ENCODE measurements around the gene UBA5.

UBA5 gene

GRCh38 chr3:132654190-132654589, 5.9 kb upstream of the UBA5 start:
- no peak for DNase-seq (ENCODE audit: low read depth in 2 of 2)

DNA sequence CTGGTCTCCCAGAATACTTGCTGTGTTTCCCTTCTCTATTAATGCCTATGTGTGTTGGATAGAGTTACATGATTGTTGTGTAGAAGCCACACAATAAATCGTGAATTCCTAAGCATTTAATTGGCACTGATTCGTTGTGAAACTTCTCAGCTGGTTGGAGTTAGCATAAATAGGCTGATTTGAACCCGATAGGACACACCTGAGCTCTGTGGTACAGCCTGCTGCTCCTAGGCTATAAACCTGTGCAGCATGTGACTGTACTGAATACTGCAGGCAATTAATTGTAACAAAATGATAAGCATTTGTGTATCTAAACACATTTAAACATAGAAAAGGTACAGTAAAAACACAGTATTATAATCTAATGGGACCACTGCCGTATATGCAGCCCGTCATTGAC, 5.4 kb upstream of the UBA5 start:
- DNase-seq (ENCODE audit: low read depth in 2 of 2) = no peak

DNA sequence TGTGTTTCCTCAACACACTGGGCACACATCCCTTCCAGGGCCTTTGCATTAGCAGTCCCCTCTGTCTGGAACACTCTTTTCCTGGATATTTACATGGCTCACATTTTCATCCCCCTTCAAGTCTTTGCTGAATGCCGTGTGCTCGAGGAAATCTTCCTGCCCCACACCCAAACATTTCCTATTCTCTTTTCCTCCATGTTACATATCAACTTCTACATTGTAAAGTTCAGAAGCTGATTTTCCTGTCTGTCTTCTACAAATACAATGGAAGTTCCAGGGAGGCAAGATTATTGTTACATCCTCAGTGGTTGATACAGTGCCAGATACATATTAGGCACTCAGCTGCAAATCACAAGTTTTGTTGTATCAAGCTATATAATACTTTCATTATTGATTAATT, 4.7 kb upstream of the UBA5 start:
- DNase-seq (ENCODE audit: low read depth in 2 of 2) = no peak

GRCh38 chr3:132657869-132658747, 2.0 kb upstream of the UBA5 start:
- DNase-seq (ENCODE audit: low read depth in 2 of 2) = no peak

DNA sequence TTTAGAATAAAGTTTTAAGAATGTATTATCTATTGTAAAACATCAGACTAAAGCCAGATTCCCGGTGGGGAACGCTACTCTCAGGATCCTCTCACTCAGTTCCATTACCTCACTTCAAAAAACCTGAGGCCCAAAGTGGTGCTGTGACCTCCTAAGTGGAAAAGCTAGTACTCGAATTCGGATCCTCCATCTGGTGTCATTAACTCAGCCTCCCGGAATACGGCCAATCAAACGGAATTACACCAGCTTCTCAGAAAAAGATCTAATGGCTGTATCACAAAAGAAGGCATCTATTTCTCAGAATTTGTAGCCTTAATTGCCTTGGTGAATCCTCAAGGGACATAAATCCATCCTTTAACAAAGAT, 1.1 kb upstream of the UBA5 start:
- no peak for DNase-seq (ENCODE audit: low read depth in 2 of 2)

GRCh38 chr3:132659365-132660051, 621 bp upstream of the UBA5 start, which contains the start of gene ACAD11:
ACAD11 (minus strand) TSS chr3:132659809; CDS start chr3:132659751, 58 bp downstream.
- peak in 1 of 2 donors; percentile 4 for DNase-seq (ENCODE audit: low read depth in 2 of 2)

DNA sequence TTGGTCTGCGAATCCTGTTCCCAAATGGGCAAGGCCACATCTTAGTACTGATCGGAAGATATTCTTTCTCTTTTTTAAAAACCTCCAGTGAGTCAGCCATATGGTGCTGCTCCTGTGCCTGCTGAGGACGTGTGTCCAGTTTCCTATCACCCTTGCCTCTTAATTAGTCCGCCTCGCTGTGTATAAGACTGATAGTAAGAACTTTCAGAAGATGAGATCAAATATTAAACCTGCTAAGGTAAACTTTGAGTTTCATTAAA, 612 bp downstream of the UBA5 start:
- DNase-seq (ENCODE audit: low read depth in 2 of 2) = no peak

GRCh38 chr3:132661101-132661500, 972 bp downstream of the UBA5 start:
- no peak for DNase-seq (ENCODE audit: low read depth in 2 of 2)

DNA sequence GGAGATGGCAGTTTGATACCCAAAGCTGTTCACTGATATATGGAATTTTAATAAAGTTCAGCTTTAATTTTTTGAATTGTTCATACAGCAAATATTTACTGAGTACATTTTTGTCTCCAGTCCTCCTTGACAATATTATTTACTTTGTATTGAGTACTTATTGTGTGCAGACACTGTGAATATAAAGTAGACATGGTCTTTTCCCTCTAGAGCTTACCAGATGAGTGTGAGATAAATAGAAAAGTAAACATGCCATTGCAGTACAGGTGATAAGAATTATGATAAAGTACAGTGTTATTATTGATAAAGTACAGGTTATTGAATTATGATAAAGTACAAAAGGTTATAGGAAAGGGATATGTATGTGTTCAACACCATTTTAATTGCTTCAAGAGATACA, 2.1 kb downstream of the UBA5 start:
- no peak for DNase-seq (ENCODE audit: low read depth in 2 of 2)

DNA sequence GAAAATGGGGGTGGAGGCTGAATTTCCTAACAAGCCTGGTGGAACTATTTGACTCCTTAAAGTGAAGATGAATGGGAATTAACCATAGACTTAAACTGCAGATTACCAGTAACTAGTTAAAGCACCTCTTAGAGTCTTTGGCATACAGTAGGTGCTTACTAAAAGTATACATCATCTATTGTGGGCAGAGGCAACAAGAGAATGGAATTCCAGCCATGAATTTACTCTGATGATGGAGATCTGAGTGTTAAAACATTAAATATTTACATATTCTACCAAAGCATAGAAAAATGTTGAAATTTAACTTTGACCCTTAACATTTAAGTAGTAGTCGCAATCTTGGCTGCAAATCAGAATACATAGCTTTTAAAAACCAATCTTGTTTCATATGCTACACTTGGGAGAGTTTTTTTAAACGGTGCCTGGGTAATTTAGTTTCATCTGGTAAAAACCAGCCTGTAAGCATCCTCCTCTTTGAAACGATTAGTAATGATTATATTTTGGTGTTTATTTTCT, 5.2 kb downstream of the UBA5 start:
- no peak for DNase-seq (ENCODE audit: low read depth in 2 of 2)

GRCh38 chr3:132669256-132669777, 9.2 kb downstream of the UBA5 start:
- DNase-seq (ENCODE audit: low read depth in 2 of 2) = no peak

DNA sequence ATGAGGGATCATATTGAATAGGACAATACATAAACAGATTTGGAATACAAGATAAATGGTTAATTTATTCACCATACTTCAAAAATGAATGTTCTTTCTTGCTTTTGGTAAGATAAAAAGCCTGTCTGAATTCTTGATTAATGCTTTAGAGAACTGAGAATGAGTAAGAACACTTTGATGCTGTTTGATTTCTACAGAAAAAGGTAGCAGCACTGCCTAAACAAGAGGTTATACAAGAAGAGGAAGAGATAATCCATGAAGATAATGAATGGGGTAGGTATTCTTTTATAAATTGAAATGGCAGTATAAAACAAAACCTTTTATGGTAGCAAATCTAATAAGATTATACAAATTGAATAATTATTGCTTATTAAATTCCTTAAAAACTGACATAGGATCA, 15.3 kb downstream of the UBA5 start:
- DNase-seq (ENCODE audit: low read depth in 2 of 2) = no peak

DNA sequence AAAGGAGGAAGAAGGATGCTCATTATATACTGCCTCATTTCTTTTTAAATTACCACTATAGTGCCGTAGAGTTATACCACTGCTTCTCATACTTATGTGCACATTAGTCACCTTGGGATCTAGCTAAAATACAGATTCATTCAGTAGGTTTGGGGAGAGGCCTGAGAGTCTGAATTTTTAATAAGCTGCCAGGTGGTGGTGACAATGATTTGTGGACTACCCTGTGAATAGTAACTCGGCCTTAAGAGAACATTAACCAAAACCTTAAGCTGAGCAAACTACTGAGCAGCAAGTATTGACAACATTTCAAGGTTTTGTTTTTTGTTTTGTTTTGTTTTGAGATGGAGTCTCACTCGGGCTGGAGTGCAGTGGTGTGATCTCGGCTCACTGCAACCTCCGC, 19.8 kb downstream of the UBA5 start:
- DNase-seq (ENCODE audit: low read depth in 2 of 2) = no peak

DNA sequence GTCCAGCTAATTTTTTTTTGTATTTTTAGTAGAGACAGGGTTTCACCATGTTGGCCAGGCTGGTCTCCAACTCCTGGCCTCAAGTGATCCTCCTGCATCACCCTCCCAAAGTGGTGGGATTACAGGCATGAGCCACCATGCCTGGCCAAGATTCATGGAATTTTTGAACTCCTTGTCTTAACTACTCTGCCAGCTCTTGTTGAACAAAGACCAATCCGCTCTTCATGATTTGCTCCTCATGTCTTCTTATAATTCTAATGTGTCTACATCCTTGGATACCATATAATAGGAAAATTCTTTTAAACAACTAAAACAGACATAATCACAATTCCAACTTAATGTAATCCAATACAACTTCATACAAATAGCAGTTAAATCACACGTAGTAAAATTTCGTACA, 21.3 kb downstream of the UBA5 start:
- DNase-seq (ENCODE audit: low read depth in 2 of 2) = no peak

DNA sequence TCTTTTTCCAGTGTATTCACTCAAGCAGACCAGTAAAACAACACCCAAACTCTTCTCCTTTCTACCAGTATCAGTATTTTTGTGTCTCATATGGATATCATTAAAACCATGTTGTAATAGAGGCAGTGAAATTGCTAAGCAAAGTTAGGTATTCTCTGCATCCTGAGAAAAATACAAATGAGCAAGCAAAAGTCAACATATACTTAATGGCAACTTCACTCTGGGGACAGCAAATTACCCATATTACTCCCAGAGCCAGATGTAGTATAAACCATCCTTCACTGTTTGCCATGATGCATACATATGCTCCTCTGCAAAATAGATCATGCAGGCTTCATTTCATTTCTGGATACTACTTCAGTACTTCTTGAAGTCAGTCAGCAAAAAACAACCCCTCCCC, 22.1 kb downstream of the UBA5 start:
- no peak for DNase-seq (ENCODE audit: low read depth in 2 of 2)

GRCh38 chr3:132690040-132690439, 29.9 kb downstream of the UBA5 start:
- no peak for DNase-seq (ENCODE audit: low read depth in 2 of 2)

GRCh38 chr3:132694991-132695390, 34.9 kb downstream of the UBA5 start:
- no peak for DNase-seq (ENCODE audit: low read depth in 2 of 2)

DNA sequence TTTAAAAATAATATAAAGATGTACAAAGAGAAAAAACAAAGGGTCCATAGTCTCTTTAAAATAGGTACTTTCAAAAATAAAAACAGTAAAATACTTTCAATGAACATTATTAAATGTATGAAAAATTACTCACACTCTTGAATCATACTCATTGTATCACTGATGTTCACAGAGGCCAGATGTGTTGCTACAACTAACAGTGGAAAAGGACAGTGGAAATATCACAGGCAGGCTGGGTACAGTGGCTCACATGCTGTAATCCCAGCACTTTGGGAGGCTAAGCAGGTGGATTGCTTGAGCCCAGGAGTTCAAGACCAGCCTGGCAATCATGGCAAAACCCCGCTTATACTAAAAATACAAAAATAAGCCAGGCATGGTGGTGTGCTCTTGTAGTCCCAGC, 35.3 kb downstream of the UBA5 start:
- no peak for DNase-seq (ENCODE audit: low read depth in 2 of 2)

DNA sequence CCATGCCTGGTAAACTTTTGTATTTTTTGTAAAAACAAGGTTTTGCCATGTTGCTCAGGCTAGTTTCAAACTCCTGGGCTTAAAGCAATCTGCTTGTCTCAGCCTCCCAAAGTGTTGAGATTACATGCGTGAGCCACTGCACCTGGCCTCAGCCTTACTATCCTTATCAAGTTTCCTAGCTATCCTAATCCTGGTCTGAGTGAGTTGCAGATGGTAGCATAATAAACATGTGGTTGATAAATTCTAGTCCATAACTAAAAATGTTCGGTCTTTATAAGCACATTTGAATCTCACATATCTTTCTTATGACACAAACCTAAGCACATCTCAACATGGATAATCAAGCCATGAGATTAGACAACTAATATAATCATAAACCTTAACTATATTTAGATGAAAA, 43.6 kb downstream of the UBA5 start:
- no peak for DNase-seq (ENCODE audit: low read depth in 2 of 2)

DNA sequence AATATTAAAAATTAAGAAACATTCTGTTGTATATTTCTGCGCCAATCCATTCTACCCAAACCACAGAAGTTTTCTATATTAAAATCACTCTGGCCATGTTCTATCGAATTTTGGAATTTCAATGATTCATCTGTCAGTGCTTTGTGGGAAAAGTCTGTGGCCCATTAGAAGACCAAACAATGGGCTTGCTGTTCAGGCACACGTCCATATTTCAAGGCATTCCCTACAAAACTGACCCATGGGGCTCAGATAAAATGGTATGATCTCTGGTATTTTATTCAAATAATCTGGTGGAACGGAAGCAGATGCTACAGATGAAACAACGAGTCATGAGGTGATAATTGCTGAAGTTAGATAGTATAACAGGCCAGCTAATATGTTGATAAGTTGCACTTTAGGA, 49.6 kb downstream of the UBA5 start:
- no peak for DNase-seq (ENCODE audit: low read depth in 2 of 2)

DNA sequence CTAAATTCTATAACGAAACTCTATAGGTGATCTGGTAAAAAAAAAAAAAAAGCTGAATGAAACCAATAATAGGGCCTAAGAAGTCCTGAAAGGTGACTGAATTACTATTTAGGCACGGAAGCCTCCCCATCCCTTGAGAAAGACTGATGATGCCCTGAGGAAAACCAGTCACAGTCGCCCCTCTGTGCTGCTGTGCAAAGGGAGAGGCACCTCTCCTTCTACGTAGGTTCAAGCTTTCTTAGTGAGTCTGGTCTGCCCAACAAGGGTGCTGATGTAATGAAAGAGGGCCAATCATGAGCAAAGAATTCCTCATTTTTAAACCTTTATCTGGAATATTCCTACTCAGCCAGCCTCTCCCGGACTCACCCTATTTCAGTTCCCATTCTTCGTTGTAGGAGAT, 50.2 kb downstream of the UBA5 start:
- no peak for DNase-seq (ENCODE audit: low read depth in 2 of 2)

GRCh38 chr3:132713977-132714727, 54.0 kb downstream of the UBA5 start:
- DNase-seq (ENCODE audit: low read depth in 2 of 2) = no peak

Measured in stimulated activated CD8-positive, alpha-beta memory T cell treated with anti-CD3 and anti-CD28 coated beads, Interleukin-15, amount 100 ng/mL, for 4 hours (primary cell).